HepG2 (cell line): ENCODE results near the gene PRRT1B. TPM values are rescaled to one million over a fixed set of nuclear protein-coding genes. Genes with fewer than 3 reads are reported as not detected.

Experiments used
- ATAC-seq: fragments of 200-7000 bp; cut with Tn5 transposase; 3 replicates; pipeline ENCODE4 v1.9.1; 2020; ENCODE audit warnings: mild to moderate bottlenecking, moderate library complexity
- BruUV-seq: library from RNA; stranded (reverse); fragments of 400-500 nt; replicated peaks from 2 replicates; lab custom pipeline; 2021; lab: Mats Ljungman, UMichigan
- CTCF ChIA-PET: fragments of 300-600 bp; formaldehyde crosslinking; extraction: SDS; loops from one replicate; lab custom pipeline; 2021; ENCODE audit warnings: low total read pairs, inconsistent platforms, low intra/inter-chr PET ratio; lab: Yijun Ruan, JAX
- POLR2A ChIA-PET: fragments of 350-600 bp; sonication (Branson Sonifier 250); formaldehyde crosslinking; loops from one replicate; lab custom pipeline; 2020; ENCODE audit warnings: antibody characterized with exemption, inconsistent platforms; lab: Yijun Ruan, JAX
- DNase-seq: peaks from one replicate; pipeline ENCODE4 v3.0.0-alpha.2; 2015; ENCODE audit warnings: low spot score
- FAIRE-seq: peaks from 3 replicates; lab custom pipeline; 2011; peaks lifted over from hg19 to GRCh38; lab: Jason Lieb, UNC
- H2AFZ ChIP-seq: one replicate; pipeline ENCODE4 v1.6.1; 2011; ENCODE audit warnings: low read length, inconsistent platforms
- H3K27ac ChIP-seq: fragments of 300-600 bp; 3 replicates; pipeline ENCODE4 v1.8.0; 2011; ENCODE audit warnings: mixed run types, mild to moderate bottlenecking, mixed read lengths, low read length, inconsistent platforms; ENCODE audit not compliant: insufficient read depth; ENCODE audit errors: extremely low read length
- H3K27me3 ChIP-seq, 2 experiments: fragments of 200-600 bp in 1 of 2; 2 replicates in 1 of 2; 3 replicates in 1 of 2; pipeline versions ENCODE4 v1.6.0 to v1.8.0; 2011; ENCODE audit warnings: low read length in 2 of 2, mild to moderate bottlenecking in 2 of 2, moderate library complexity in 2 of 2, inconsistent platforms in 1 of 2; ENCODE audit not compliant: insufficient read depth in 2 of 2, control insufficient read depth in 1 of 2
- H3K36me3 ChIP-seq, 2 experiments: fragments of 200-600 bp in 1 of 2; replicated peaks in 1 of 2; 2 replicates in 1 of 2; 3 replicates in 1 of 2; pipeline versions ENCODE4 v1.5.1 to v1.8.0; 2011; ENCODE audit warnings: low read length in 2 of 2, inconsistent platforms in 1 of 2; ENCODE audit not compliant: insufficient read depth in 2 of 2, control insufficient read depth in 1 of 2
- H3K4me1 ChIP-seq: 2 replicates; pipeline ENCODE4 v1.5.1; 2012; ENCODE audit warnings: low read length, inconsistent platforms; ENCODE audit not compliant: insufficient read depth
- H3K4me2 ChIP-seq: 2 replicates; pipeline ENCODE4 v1.6.0; 2011; ENCODE audit warnings: low read depth, low read length, inconsistent platforms
- H3K4me3 ChIP-seq, 3 experiments: fragments of 200-600 bp in 1 of 3; sonication (generic), shearing (Covaris generic) in 1 of 3; replicated peaks in 1 of 3; 2 replicates each; pipeline ENCODE4 v1.5.1; 2011 to 2016; ENCODE audit warnings: low read length in 3 of 3, inconsistent platforms in 2 of 3, low read depth in 2 of 3, mild to moderate bottlenecking in 2 of 3, control low read depth in 1 of 3, mixed read lengths in 1 of 3; ENCODE audit not compliant: insufficient read depth in 1 of 3
- H3K79me2 ChIP-seq: one replicate; pipeline ENCODE4 v1.6.1; 2011; ENCODE audit warnings: low read length, inconsistent platforms; ENCODE audit not compliant: insufficient read depth
- H3K9ac ChIP-seq: 2 replicates; pipeline ENCODE4 v1.6.0; 2011; ENCODE audit warnings: mild to moderate bottlenecking, low read depth, low read length, inconsistent platforms; ENCODE audit not compliant: insufficient read depth
- H3K9me3 ChIP-seq: 2 replicates; pipeline ENCODE4 v1.5.1; 2012; ENCODE audit warnings: mild to moderate bottlenecking, low read length
- H4K20me1 ChIP-seq: 2 replicates; pipeline ENCODE4 v1.6.0; 2011; ENCODE audit warnings: inconsistent platforms, mild to moderate bottlenecking, low read length, moderate library complexity; ENCODE audit not compliant: insufficient read depth
- AKAP8 ChIP-seq: sonication (generic); formaldehyde crosslinking; IDR thresholded peaks from 2 replicates; pipeline ENCODE4 v1.5.1; 2020; ENCODE audit warnings: mild to moderate bottlenecking, missing genetic modification reagents
- HNF4A ChIP-seq: sonication (generic); formaldehyde crosslinking; IDR thresholded peaks from 2 replicates; pipeline ENCODE4 v1.4.0; 2020; ENCODE audit warnings: missing genetic modification reagents
- HOXD1 ChIP-seq: sonication (generic); formaldehyde crosslinking; IDR thresholded peaks from 2 replicates; pipeline ENCODE4 v1.5.0; 2020; ENCODE audit warnings: missing genetic modification reagents
- MAFK ChIP-seq, 2 experiments: IDR thresholded peaks in 1 of 2; conservative IDR thresholded peaks in 1 of 2; 2 replicates each; pipeline ENCODE4 v1.6.1; 2011; ENCODE audit warnings: improper control_type of control experiment in 2 of 2, low read length in 2 of 2
- MED1 ChIP-seq: sonication (generic); formaldehyde crosslinking; IDR thresholded peaks from 2 replicates; pipeline ENCODE4 v1.4.0; 2020; ENCODE audit warnings: missing genetic modification reagents
- MIER3 ChIP-seq: IDR thresholded peaks from 2 replicates; pipeline ENCODE4 v1.6.1; 2016; ENCODE audit warnings: missing compliant biosample characterization, borderline replicate concordance
- MYNN ChIP-seq: sonication (generic); formaldehyde crosslinking; IDR thresholded peaks from 2 replicates; pipeline ENCODE4 v1.4.0; 2020; ENCODE audit warnings: mild to moderate bottlenecking, low read depth, missing genetic modification reagents
- NCOR1 ChIP-seq: fragments of 200-600 bp; sonication (generic); IDR thresholded peaks from 2 replicates; pipeline ENCODE4 v1.7.0; 2017; ENCODE audit warnings: antibody characterized with exemption, low read length, borderline replicate concordance
- NRL ChIP-seq: sonication (generic); formaldehyde crosslinking; IDR thresholded peaks from 2 replicates; pipeline ENCODE4 v1.5.0; 2020; ENCODE audit warnings: missing genetic modification reagents, mild to moderate bottlenecking, moderate library complexity, borderline replicate concordance
- RNF2 ChIP-seq: fragments of 450-650 bp; conservative IDR thresholded peaks from 2 replicates; pipeline ENCODE4 v1.6.1; 2016; ENCODE audit warnings: low read depth
- SMYD3 ChIP-seq: sonication (generic); formaldehyde crosslinking; IDR thresholded peaks from 2 replicates; pipeline ENCODE4 v1.8.1; 2023; ENCODE audit warnings: mild to moderate bottlenecking, missing genetic modification reagents
- SOX6 ChIP-seq, 2 experiments: fragments of 450-650 bp in 1 of 2; sonication (generic) in 1 of 2; formaldehyde crosslinking in 1 of 2; IDR thresholded peaks; 2 replicates each; pipeline versions ENCODE4 v1.4.0 to v1.6.1; 2017 to 2020; ENCODE audit warnings: antibody characterized with exemption in 1 of 2, mild to moderate bottlenecking in 1 of 2, missing genetic modification reagents in 1 of 2
- STAG1 ChIP-seq: sonication (generic); formaldehyde crosslinking; IDR thresholded peaks from 2 replicates; pipeline ENCODE4 v1.4.0; 2020; ENCODE audit warnings: missing genetic modification reagents
- ZNF260 ChIP-seq: sonication (generic); formaldehyde crosslinking; IDR thresholded peaks from 2 replicates; pipeline ENCODE4 v1.4.0; 2020; ENCODE audit warnings: missing genetic modification reagents, low read depth, mild to moderate bottlenecking, borderline replicate concordance
- ZNF441 ChIP-seq: sonication (generic); formaldehyde crosslinking; IDR thresholded peaks from 2 replicates; pipeline ENCODE4 v1.7.0; 2021; ENCODE audit warnings: missing genetic modification reagents, borderline replicate concordance
- ZNF691 ChIP-seq: sonication (generic); formaldehyde crosslinking; IDR thresholded peaks from 2 replicates; pipeline ENCODE4 v1.4.0; 2020; ENCODE audit warnings: missing genetic modification reagents, low read depth, mild to moderate bottlenecking, borderline replicate concordance
- WGBS: methylation state at CpG from one replicate; pipeline ENCODE4 v1.1.6; 2017; ENCODE audit warnings: low lambda C conversion rate; 5-methylcytosine and 5-hydroxymethylcytosine counted together
- in situ Hi-C: cut with HindIII; loops from 2 replicates; pipeline ENCODE4 v1.10.0; 2017; ENCODE audit warnings: low pct_unique_long_range_greater_than_20kb; ENCODE audit not compliant: extremely low pct_ligation_motif_present
- intact Hi-C: fragments of 100-400 bp; cut with micrococcal nuclease; formaldehyde crosslinking; loops from one replicate; pipeline ENCODE4 v1.10.0; 2022; ENCODE audit not compliant: unreplicated experiment
- polyA plus RNA-seq, 8 experiments: library from polyadenylated mRNA; depleted of rRNA in 3 of 8; stranded (reverse) in 7 of 8; unstranded in 1 of 8; fragments of >200 nt; fragmentation: Illumina TruSeq in 4 of 8; extraction: Trizol in 4 of 8; gene quantifications; 2 replicates each; pipeline versions ENCODE4 v1.2.1 to v1.2.3, GENCODE V29; 2011 to 2016; ENCODE audit warnings: low read depth in 4 of 8, missing spikeins in 1 of 8, mixed read lengths in 1 of 8; ENCODE audit not compliant: insufficient read depth in 1 of 8
- total RNA-seq, 5 experiments: library from RNA; depleted of rRNA; stranded (reverse); fragments of >200 nt; fragmentation: Illumina TruSeq; extraction: Trizol; gene quantifications; 2 replicates each; pipeline ENCODE4 v1.2.3, GENCODE V29; 2016; ENCODE audit warnings: low read depth in 1 of 5
- TF ChIP-seq, protein P1 (sequence below): IDR thresholded peaks from 2 replicates; pipeline ENCODE4 v1.6.1; 2016; ENCODE audit warnings: low read depth, borderline replicate concordance
- TF ChIP-seq, protein P2 (sequence below): IDR thresholded peaks from 2 replicates; pipeline ENCODE4 v1.6.1; 2016; ENCODE audit warnings: missing compliant biosample characterization, missing genetic modification reagents, borderline replicate concordance

Gene PRRT1B
- total and polyA plus RNA-seq, 2 of the 13 experiments (the other 11 are each of a cell fraction or from before 2014, with no cell fraction given): not detected

- no peak for TF ChIP-seq NCOR1
- no peak; the same call in 1 of the 2 replicates for TF ChIP-seq RNF2
- 0 out of 2 replicates have a peak, but pooled peaks have one; percentile 23 for TF ChIP-seq ZNF441
Measured at GRCh38 chr9:131502781-131503625, 42.3 kb upstream of the PRRT1B start, which contains the start of gene POMT1 (continued).

- Histone ChIP-seq H3K4me1 (peaks cover 33% of the 10 kb centered on the region), H2AFZ (no peak overlapping the region), H3K79me2 (peaks cover 2% of the 10 kb centered on the region), H3K27ac (no peak overlapping the region), H4K20me1 (no peaks in the 10 kb centered on the region), H3K27me3 (no peaks in the 10 kb centered on the region; a peak in 1 of 5 replicates), H3K4me2 (peak overlapping the region; percentile 99), H3K36me3 (no peaks in the 10 kb centered on the region; a peak in 4 of 5 replicates), H3K4me3 (peak overlapping the region; percentile 86 to 91 (median 88)), H3K9me3 (no peaks in the 10 kb centered on the region), H3K9ac (peak overlapping the region; percentile 71)
- in situ Hi-C loops (no loop called here), intact Hi-C loops (no loop called here)
- FAIRE-seq: no peak
- peak; percentile 32 for DNase-seq
- peak; percentile 69 for ATAC-seq
- ChIA-PET CTCF (no interaction called here), POLR2A (interaction anchor here (1.1 kb wide), 1 partner anchor 131 kb away, joined by 4 read pairs; no protein-coding TSS in a partner anchor)
- 2% methylated on average over 22 of the region's 32 CpGs for WGBS
- BruUV-seq: no TSS peak
- peak; percentile 29 for TF ChIP-seq STAG1
- no peak for TF ChIP-seq HNF4A (CRISPR knock-in tag)
- TF ChIP-seq SOX6 (IDR thresholded peaks at IDR 0.05): no peak
- TF ChIP-seq SOX6 (CRISPR knock-in tag; IDR thresholded peaks at IDR 0.05): 0 out of 2 replicates have a peak, but pooled peaks have one; percentile 22
- TF ChIP-seq MAFK (conservative IDR thresholded peaks at IDR 0.05 in 1 of 2, IDR thresholded peaks at IDR 0.05 in 1 of 2; ENCODE audit: low read length in 2 of 2): no peak
- no peak for TF ChIP-seq NRL (CRISPR knock-in tag)
- TF ChIP-seq, protein P1, sequence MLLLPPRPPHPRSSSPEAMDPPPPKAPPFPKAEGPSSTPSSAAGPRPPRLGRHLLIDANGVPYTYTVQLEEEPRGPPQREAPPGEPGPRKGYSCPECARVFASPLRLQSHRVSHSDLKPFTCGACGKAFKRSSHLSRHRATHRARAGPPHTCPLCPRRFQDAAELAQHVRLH (CRISPR knock-in tag): no peak
- TF ChIP-seq AKAP8 (CRISPR knock-in tag): no peak
- no peak for TF ChIP-seq MED1 (CRISPR knock-in tag)
- no peak for TF ChIP-seq ZNF260 (CRISPR knock-in tag)
- TF ChIP-seq ZNF691 (CRISPR knock-in tag): 0 out of 2 replicates have a peak, but pooled peaks have one; percentile 15
- no peak for TF ChIP-seq HOXD1 (CRISPR knock-in tag)
- TF ChIP-seq, protein P2, sequence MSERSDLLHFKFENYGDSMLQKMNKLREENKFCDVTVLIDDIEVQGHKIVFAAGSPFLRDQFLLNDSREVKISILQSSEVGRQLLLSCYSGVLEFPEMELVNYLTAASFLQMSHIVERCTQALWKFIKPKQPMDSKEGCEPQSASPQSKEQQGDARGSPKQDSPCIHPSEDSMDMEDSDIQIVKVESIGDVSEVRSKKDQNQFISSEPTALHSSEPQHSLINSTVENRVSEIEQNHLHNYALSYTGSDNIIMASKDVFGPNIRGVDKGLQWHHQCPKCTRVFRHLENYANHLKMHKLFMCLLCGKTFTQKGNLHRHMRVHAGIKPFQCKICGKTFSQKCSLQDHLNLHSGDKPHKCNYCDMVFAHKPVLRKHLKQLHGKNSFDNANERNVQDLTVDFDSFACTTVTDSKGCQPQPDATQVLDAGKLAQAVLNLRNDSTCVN (CRISPR knock-in tag): no peak
- no peak for TF ChIP-seq MYNN
- no peak for TF ChIP-seq SMYD3 (CRISPR knock-in tag)
- no peak for TF ChIP-seq MIER3
Measured at GRCh38 chr9:131503626-131504465, 41.5 kb upstream of the PRRT1B start.
